Stimulated activated CD8-positive, alpha-beta memory T cell treated with anti-CD3 and anti-CD28 coated beads, Interleukin-2, amount 100 ng/mL, for 48 hours (primary cell): ENCODE results near the gene ABCA13.

Experiments used
- DNase-seq, 2 donors: peaks; one replicate each; pipeline ENCODE4 v3.0.0-alpha.2; 2020; ENCODE audit warnings: low read depth in 2 of 2

Gene ABCA13

GRCh38 chr7:48296966-48297365 is 125.7 kb downstream of the ABCA13 start:
- DNase-seq, result no peak

- no peak for DNase-seq
These were observed 127.5 kb downstream of the ABCA13 start for GRCh38 chr7:48298779-48299178.

GRCh38 chr7:48299580-48300169 is 128.4 kb downstream of the ABCA13 start:
- peak; percentile 18 to 45 for DNase-seq

GRCh38 chr7:48300301-48300700 is 129.0 kb downstream of the ABCA13 start:
- DNase-seq, result no peak

- no peak for DNase-seq
These were observed 129.9 kb downstream of the ABCA13 start for GRCh38 chr7:48301201-48301600.

- DNase-seq, result no peak
These were observed 133.4 kb downstream of the ABCA13 start for GRCh38 chr7:48304641-48305040.

- DNase-seq, result no peak
These were observed 134.4 kb downstream of the ABCA13 start for GRCh38 chr7:48305661-48306060.

- no peak for DNase-seq
These were observed 135.9 kb downstream of the ABCA13 start for GRCh38 chr7:48307041-48307714.

GRCh38 chr7:48309720-48310119 is 138.5 kb downstream of the ABCA13 start:
- no peak for DNase-seq

- DNase-seq, result no peak
These were observed 140.3 kb downstream of the ABCA13 start for GRCh38 chr7:48311464-48312100.

GRCh38 chr7:48312151-48312550 is 140.9 kb downstream of the ABCA13 start:
- no peak for DNase-seq

GRCh38 chr7:48316768-48317167 is 145.5 kb downstream of the ABCA13 start:
- no peak for DNase-seq

GRCh38 chr7:48317360-48317759 is 146.1 kb downstream of the ABCA13 start:
- DNase-seq, result no peak

- DNase-seq, result no peak
These were observed 150.2 kb downstream of the ABCA13 start for GRCh38 chr7:48321319-48322010.

- DNase-seq, result no peak
These were observed 165.9 kb downstream of the ABCA13 start for GRCh38 chr7:48337012-48337621.

GRCh38 chr7:48337781-48338180 is 166.5 kb downstream of the ABCA13 start:
- no peak for DNase-seq

- DNase-seq, result no peak
These were observed 176.1 kb downstream of the ABCA13 start for GRCh38 chr7:48347230-48347825.

GRCh38 chr7:48350515-48350914 is 179.3 kb downstream of the ABCA13 start:
- no peak for DNase-seq

- DNase-seq, result no peak
These were observed 180.6 kb downstream of the ABCA13 start for GRCh38 chr7:48351900-48352299.

GRCh38 chr7:48355346-48355745 is 184.1 kb downstream of the ABCA13 start:
- DNase-seq, result no peak

- DNase-seq, result no peak
These were observed 189.3 kb downstream of the ABCA13 start for GRCh38 chr7:48360574-48360973.

GRCh38 chr7:48363174-48363573 is 191.9 kb downstream of the ABCA13 start:
- DNase-seq, result no peak
